Fibroblast of skin of right quadriceps (primary cell): ENCODE results near the gene ATXN10.
A peak's percentile ranks its signal among the peaks of the same experiment; 100 is the strongest.
"Not testable (repeated sequence)": the region's sequence is repeated elsewhere in the genome, so short reads cannot be mapped to it uniquely, and the experiment has no call there.

ENCODE experiments used
- DNase-seq: peaks from one replicate; pipeline ENCODE4 v3.0.0-alpha.2; 2013

ATXN10 gene

GRCh38 chr22:45644714-45645113 lies 26.9 kb upstream of the ATXN10 start:
- DNase-seq: no peak

- no peak for DNase-seq
Measured at GRCh38 chr22:45645150-45645525, 26.5 kb upstream of the ATXN10 start.

GRCh38 chr22:45645526-45646414 lies 25.9 kb upstream of the ATXN10 start:
- DNase-seq: peak; percentile 44

- DNase-seq: no peak
Measured at GRCh38 chr22:45647532-45648225, 24.0 kb upstream of the ATXN10 start.

- no peak for DNase-seq
Measured at GRCh38 chr22:45648301-45649117, 23.1 kb upstream of the ATXN10 start.

- no peak for DNase-seq
Measured at GRCh38 chr22:45649809-45650208, 21.8 kb upstream of the ATXN10 start.

- no peak for DNase-seq
Measured at GRCh38 chr22:45650721-45651120, 20.9 kb upstream of the ATXN10 start.

GRCh38 chr22:45651931-45652528 lies 19.6 kb upstream of the ATXN10 start:
- no peak for DNase-seq

- DNase-seq: peak; percentile 64
Measured at GRCh38 chr22:45656577-45656976, 15.1 kb upstream of the ATXN10 start.

GRCh38 chr22:45657701-45658100 lies 13.9 kb upstream of the ATXN10 start:
- no peak for DNase-seq

- DNase-seq: peak; percentile 36
Measured at GRCh38 chr22:45664136-45664646, 7.4 kb upstream of the ATXN10 start.

GRCh38 chr22:45667486-45667885 lies 4.1 kb upstream of the ATXN10 start:
- no peak for DNase-seq

- not testable (repeated sequence) for DNase-seq
Measured at GRCh38 chr22:45670363-45670762, 1.3 kb upstream of the ATXN10 start.

- no peak for DNase-seq
Measured at GRCh38 chr22:45670981-45671782, 452 bp upstream of the ATXN10 start.

GRCh38 chr22:45672564-45673481 lies 1.2 kb downstream of the ATXN10 start:
- DNase-seq: no peak

GRCh38 chr22:45673482-45674175 lies 2.0 kb downstream of the ATXN10 start:
- no peak for DNase-seq

GRCh38 chr22:45676024-45676423 lies 4.4 kb downstream of the ATXN10 start:
- DNase-seq: no peak

- DNase-seq: no peak
Measured at GRCh38 chr22:45677063-45677462, 5.4 kb downstream of the ATXN10 start.

GRCh38 chr22:45678961-45679912 lies 7.6 kb downstream of the ATXN10 start:
- DNase-seq: peak; percentile 76
